Muscle of leg (tissue), 16 donors: ENCODE measurements around the gene RPRD2. TPM values are rescaled to one million over a fixed set of nuclear protein-coding genes. Genes with fewer than 3 reads are reported as not detected.
"Not testable (repeated sequence)": the region's sequence is repeated elsewhere in the genome, so short reads cannot be mapped to it uniquely, and the experiment has no call there.

Experiments
- DNase-seq: peaks from one replicate; pipeline ENCODE4 v3.0.0; 2013
- H3K27ac ChIP-seq: one replicate; pipeline ENCODE4 v1.5.1; 2013; ENCODE audit warnings: mild to moderate bottlenecking, low read length, control low read depth
- H3K27me3 ChIP-seq: one replicate; pipeline ENCODE4 v1.6.1; 2013; ENCODE audit warnings: low read length; ENCODE audit not compliant: control insufficient read depth, insufficient read depth
- H3K36me3 ChIP-seq: one replicate; pipeline ENCODE4 v1.6.1; 2013; ENCODE audit warnings: low read length; ENCODE audit not compliant: control insufficient read depth, insufficient read depth
- H3K4me1 ChIP-seq: one replicate; pipeline ENCODE4 v1.6.1; 2013; ENCODE audit warnings: low read length; ENCODE audit not compliant: control insufficient read depth, insufficient read depth
- H3K4me3 ChIP-seq: one replicate; pipeline ENCODE4 v1.5.1; 2013; ENCODE audit warnings: low read length, control low read depth
- H3K9me3 ChIP-seq: replicated peaks from 2 replicates; pipeline ENCODE4 v1.6.1; 2013; ENCODE audit warnings: low read depth, low read length; ENCODE audit not compliant: control insufficient read depth
- WGBS: methylation state at CpG from one replicate; pipeline ENCODE4 v1.1.5; 2013; ENCODE audit warnings: missing lambda C conversion rate; ENCODE audit not compliant: insufficient coverage; 5-methylcytosine and 5-hydroxymethylcytosine counted together
- long read RNA-seq, 11 donors: transcript quantifications; one replicate each; lab custom pipeline, GENCODE V29; 2026
- polyA plus RNA-seq, 8 donors: library from polyadenylated mRNA; unstranded; fragments of 120-200 nt; gene quantifications; one replicate each; pipeline versions ENCODE4 v1.2.1 to v1.2.3, GENCODE V29; 2013; ENCODE audit warnings: inconsistent platforms in 1 of 8, low replicate concordance in 1 of 8; ENCODE audit not compliant: insufficient read length in 8 of 8, insufficient read depth in 1 of 8
- total RNA-seq: library from RNA; stranded (reverse); fragments of 120-200 nt; gene quantifications from one replicate; pipeline ENCODE4 v1.2.4, GENCODE V29; 2013

The RPRD2 gene
- total RNA-seq (10.2 TPM), polyA plus RNA-seq (10 to 100 TPM; 19.2 to 27.3 (median 24.1) TPM)
- long read RNA-seq, donor 1, full-length matches to known transcripts: 1 of 1 reads
- long read RNA-seq, donor 1, partial matches to known transcripts: 0 of 1 reads
- long read RNA-seq, donor 1, other reads (novel, unspliced or antisense): 0 of 1 reads
- long read RNA-seq, donor 2, full-length matches to known transcripts: 1 of 10 reads
- long read RNA-seq, donor 2, partial matches to known transcripts: 0 of 10 reads
- long read RNA-seq, donor 2, other reads (novel, unspliced or antisense): 9 of 10 reads
- long read RNA-seq, donor 3, full-length matches to known transcripts: 4 of 4 reads
- long read RNA-seq, donor 3, partial matches to known transcripts: 0 of 4 reads
- long read RNA-seq, donor 3, other reads (novel, unspliced or antisense): 0 of 4 reads
- long read RNA-seq, donor 4, full-length matches to known transcripts: 2 of 2 reads
- long read RNA-seq, donor 4, partial matches to known transcripts: 0 of 2 reads
- long read RNA-seq, donor 4, other reads (novel, unspliced or antisense): 0 of 2 reads
- long read RNA-seq, donor 5, full-length matches to known transcripts: 6 of 6 reads
- long read RNA-seq, donor 5, partial matches to known transcripts: 0 of 6 reads
- long read RNA-seq, donor 5, other reads (novel, unspliced or antisense): 0 of 6 reads
- long read RNA-seq, donor 6, full-length matches to known transcripts: 3 of 3 reads
- long read RNA-seq, donor 6, partial matches to known transcripts: 0 of 3 reads
- long read RNA-seq, donor 6, other reads (novel, unspliced or antisense): 0 of 3 reads
- long read RNA-seq, donor 7, full-length matches to known transcripts: 4 of 4 reads
- long read RNA-seq, donor 7, partial matches to known transcripts: 0 of 4 reads
- long read RNA-seq, donor 7, other reads (novel, unspliced or antisense): 0 of 4 reads
- long read RNA-seq, donor 8, full-length matches to known transcripts: 3 of 3 reads
- long read RNA-seq, donor 8, partial matches to known transcripts: 0 of 3 reads
- long read RNA-seq, donor 8, other reads (novel, unspliced or antisense): 0 of 3 reads
- long read RNA-seq, donor 9, full-length matches to known transcripts: 4 of 9 reads
- long read RNA-seq, donor 9, partial matches to known transcripts: 5 of 9 reads
- long read RNA-seq, donor 9, other reads (novel, unspliced or antisense): 0 of 9 reads
- long read RNA-seq, donor 10, full-length matches to known transcripts: 6 of 12 reads
- long read RNA-seq, donor 10, partial matches to known transcripts: 6 of 12 reads
- long read RNA-seq, donor 10, other reads (novel, unspliced or antisense): 0 of 12 reads
- long read RNA-seq, donor 11, full-length matches to known transcripts: 2 of 2 reads
- long read RNA-seq, donor 11, partial matches to known transcripts: 0 of 2 reads
- long read RNA-seq, donor 11, other reads (novel, unspliced or antisense): 0 of 2 reads

- WGBS: 0% methylated on average over 23 of the region's 36 CpGs
- peak within 1 kb of the TSS; percentile 100 for H3K27ac ChIP-seq
- H3K36me3 ChIP-seq: no peaks in the 10 kb centered on the region
- H3K4me1 ChIP-seq: peaks cover 9% of the 10 kb centered on the region
- peak within 1 kb of the TSS; percentile 70 for H3K4me3 ChIP-seq
- DNase-seq: peak; percentile 100
- no peaks in the 10 kb centered on the region for H3K9me3 ChIP-seq
- no peaks in the 10 kb centered on the region for H3K27me3 ChIP-seq
These were observed at the start of gene RPRD2 for GRCh38 chr1:150363426-150364230. TSS of gene RPRD2 (plus strand) at chr1:150364147. CDS start at chr1:150364715, 568 bp downstream.

- not testable (repeated sequence) for H3K27ac ChIP-seq, H3K27me3 ChIP-seq, H3K4me1 ChIP-seq, H3K4me3 ChIP-seq, H3K9me3 ChIP-seq, DNase-seq, H3K36me3 ChIP-seq
- WGBS: no CpG with 5 or more reads among the region's 4 CpGs
These were observed 49.3 kb upstream of the RPRD2 start for GRCh38 chr1:150314691-150315090.

- WGBS: 87% methylated on average over 5 of the region's 8 CpGs
- peaks cover 2% of the 10 kb centered on the region for H3K4me1 ChIP-seq
- H3K27me3 ChIP-seq: no peaks in the 10 kb centered on the region
- peaks cover 10% of the 10 kb centered on the region for H3K36me3 ChIP-seq
- no peaks in the 10 kb centered on the region for H3K9me3 ChIP-seq
- H3K27ac ChIP-seq: peak overlapping the region; percentile 80
- no peak for DNase-seq
- peak overlapping the region; percentile 74 for H3K4me3 ChIP-seq
These were observed 43.3 kb upstream of the RPRD2 start for GRCh38 chr1:150320667-150320978.

GRCh38 chr1:150321826-150322166 lies 42.2 kb upstream of the RPRD2 start:
- no peak for DNase-seq
- Histone ChIP-seq H3K27me3 (no peaks in the 10 kb centered on the region), H3K27ac (peak overlapping the region; percentile 80), H3K4me3 (peak overlapping the region; percentile 74), H3K36me3 (peaks cover 19% of the 10 kb centered on the region), H3K9me3 (no peaks in the 10 kb centered on the region), H3K4me1 (peaks cover 2% of the 10 kb centered on the region)
- 0% methylated on average over 1 of the region's 9 CpGs for WGBS

- no peak overlapping the region for H3K27ac ChIP-seq
These were observed 41.6 kb upstream of the RPRD2 start for GRCh38 chr1:150322310-150322709.

GRCh38 chr1:150332651-150333290 lies 31.2 kb upstream of the RPRD2 start:
- Histone ChIP-seq H3K4me1 (no peaks in the 10 kb centered on the region), H3K27me3 (no peaks in the 10 kb centered on the region), H3K9me3 (no peaks in the 10 kb centered on the region), H3K36me3 (peaks cover 79% of the 10 kb centered on the region), H3K4me3 (no peak overlapping the region), H3K27ac (no peak overlapping the region)
- 92% methylated on average over 3 of the region's 7 CpGs for WGBS
- no peak for DNase-seq

More at GRCh38 chr1:150322310-150322709, 41.6 kb upstream of the RPRD2 start:
- Histone ChIP-seq H3K36me3 (peaks cover 22% of the 10 kb centered on the region), H3K4me3 (peak overlapping the region; percentile 74), H3K27me3 (no peaks in the 10 kb centered on the region), H3K4me1 (peaks cover 2% of the 10 kb centered on the region), H3K9me3 (no peaks in the 10 kb centered on the region)
- DNase-seq: no peak
- no CpG with 5 or more reads among the region's 3 CpGs for WGBS

GRCh38 chr1:150346316-150346715 lies 17.6 kb upstream of the RPRD2 start:
- H3K27ac ChIP-seq: no peak overlapping the region
- H3K36me3 ChIP-seq: peaks cover 36% of the 10 kb centered on the region
- no peaks in the 10 kb centered on the region for H3K4me1 ChIP-seq
- no peaks in the 10 kb centered on the region for H3K9me3 ChIP-seq
- no peak for DNase-seq
- H3K27me3 ChIP-seq: no peaks in the 10 kb centered on the region
- WGBS: no CpG with 5 or more reads among the region's 4 CpGs
- no peak overlapping the region for H3K4me3 ChIP-seq

- H3K36me3 ChIP-seq: peaks cover 42% of the 10 kb centered on the region
- no peak overlapping the region for H3K4me3 ChIP-seq
These were observed 11.1 kb upstream of the RPRD2 start for GRCh38 chr1:150352866-150353265.

More at GRCh38 chr1:150352866-150353265, 11.1 kb upstream of the RPRD2 start:
- Histone ChIP-seq H3K27ac (no peak overlapping the region), H3K4me1 (no peaks in the 10 kb centered on the region), H3K9me3 (no peaks in the 10 kb centered on the region), H3K27me3 (no peaks in the 10 kb centered on the region)
- no peak for DNase-seq
- WGBS: 100% methylated on average over 1 of the region's 4 CpGs
